GM06990 (cell line): ENCODE measurements around the gene MTUS2.

ENCODE experiments used
- DNase-seq: peaks from one replicate; pipeline ENCODE4 v3.0.0-alpha.2; 2011; ENCODE audit not compliant: insufficient read length; ENCODE audit errors: extremely low read depth
- H3K27me3 ChIP-seq: replicated peaks from 2 replicates; pipeline ENCODE4 v1.6.0; 2011; ENCODE audit warnings: low read length; ENCODE audit not compliant: control insufficient read depth, insufficient read depth
- H3K36me3 ChIP-seq: 2 replicates; pipeline ENCODE4 v1.5.1; 2011; ENCODE audit warnings: low read length; ENCODE audit not compliant: control insufficient read depth, insufficient read depth
- H3K4me3 ChIP-seq: replicated peaks from 2 replicates; pipeline ENCODE4 v1.5.1; 2011; ENCODE audit warnings: low read depth, mild to moderate bottlenecking, control low read depth, low read length
- CTCF ChIP-seq: IDR thresholded peaks from 2 replicates; pipeline ENCODE4 v1.5.1; 2011; ENCODE audit warnings: low read length, control low read depth, mild to moderate bottlenecking, inconsistent platforms; ENCODE audit not compliant: insufficient read depth, poor library complexity, severe bottlenecking

Gene MTUS2

GRCh38 chr13:28872427-28873176, 52.5 kb downstream of the MTUS2 start:
- DNase-seq: no peak
- Histone ChIP-seq H3K4me3 (no peak overlapping the region), H3K36me3 (no peaks in the 10 kb centered on the region), H3K27me3 (no peaks in the 10 kb centered on the region)
- no peak for TF ChIP-seq CTCF

- Histone ChIP-seq H3K27me3 (no peaks in the 10 kb centered on the region), H3K36me3 (no peaks in the 10 kb centered on the region), H3K4me3 (no peak overlapping the region)
- DNase-seq: no peak
- no peak for TF ChIP-seq CTCF
Observed at GRCh38 chr13:28875846-28876615, 55.9 kb downstream of the MTUS2 start.

GRCh38 chr13:28877408-28877807, 57.3 kb downstream of the MTUS2 start:
- TF ChIP-seq CTCF: no peak
- H3K27me3 ChIP-seq: no peaks in the 10 kb centered on the region

GRCh38 chr13:28885181-28885580, 65.0 kb downstream of the MTUS2 start:
- DNase-seq: no peak
- Histone ChIP-seq H3K36me3 (no peaks in the 10 kb centered on the region), H3K27me3 (no peaks in the 10 kb centered on the region), H3K4me3 (no peak overlapping the region)
- TF ChIP-seq CTCF: no peak

More at GRCh38 chr13:28877408-28877807, 57.3 kb downstream of the MTUS2 start:
- DNase-seq: no peak
- no peaks in the 10 kb centered on the region for H3K36me3 ChIP-seq
- H3K4me3 ChIP-seq: no peak overlapping the region

GRCh38 chr13:28889086-28889732, 69.1 kb downstream of the MTUS2 start:
- no peaks in the 10 kb centered on the region for H3K36me3 ChIP-seq
- no peaks in the 10 kb centered on the region for H3K27me3 ChIP-seq
- no peak overlapping the region for H3K4me3 ChIP-seq
- TF ChIP-seq CTCF: no peak
- DNase-seq: no peak
